Activated T-cell treated with anti-CD3 and anti-CD28 coated beads, Interleukin-2, amount 50 U/mL, for 72 hours (primary cell): ENCODE data around the gene SERPINE2. TPM values are rescaled to one million over a fixed set of nuclear protein-coding genes. Genes with fewer than 3 reads are reported as not detected.
"Not testable (repeated sequence)": the region's sequence is repeated elsewhere in the genome, so short reads cannot be mapped to it uniquely, and the experiment has no call there.

Experiments used
- ATAC-seq, 2 donors: fragments of 150-1000 bp; cut with Tn5 transposase; replicated peaks in 1 of 2; 2 replicates each; pipeline ENCODE4 v1.10.0; 2021; ENCODE audit warnings: moderate library complexity in 2 of 2, mild to moderate bottlenecking in 1 of 2
- DNase-seq, 2 donors: peaks; one replicate each; pipeline ENCODE4 v3.0.0; 2021 to 2022; ENCODE audit warnings: mixed read lengths in 1 of 2
- H3K27ac Mint-ChIP-seq: one replicate; pipeline ENCODE4 v1.8.0; 2022; ENCODE audit warnings: mild to moderate bottlenecking, moderate library complexity, mixed read lengths
- H3K27me3 Mint-ChIP-seq: one replicate; pipeline ENCODE4 v1.8.0; 2022; ENCODE audit warnings: low read depth, mixed read lengths
- H3K36me3 Mint-ChIP-seq, 2 donors: one replicate each; pipeline ENCODE4 v1.8.0; 2022; ENCODE audit warnings: mixed read lengths in 2 of 2, mild to moderate bottlenecking in 1 of 2; ENCODE audit not compliant: insufficient read depth in 2 of 2
- H3K4me1 Mint-ChIP-seq: one replicate; pipeline ENCODE4 v1.8.0; 2022; ENCODE audit warnings: low read depth, mixed read lengths
- H3K4me3 Mint-ChIP-seq, 2 donors: one replicate each; pipeline ENCODE4 v1.8.0; 2022; ENCODE audit warnings: mild to moderate bottlenecking in 2 of 2, mixed read lengths in 2 of 2, moderate library complexity in 2 of 2
- H3K9me3 Mint-ChIP-seq, 2 donors: one replicate each; pipeline ENCODE4 v1.8.0; 2022; ENCODE audit warnings: mixed read lengths in 2 of 2
- total RNA-seq, 2 donors: library from RNA; stranded (reverse); gene quantifications; one replicate each; pipeline ENCODE4 v1.2.3, GENCODE V29; 2022

The SERPINE2 gene
- total RNA-seq, 2 donors from 2014 or later = 62.9 to 81.6 TPM

- Mint-ChIP-seq H3K27ac (no peak overlapping the region), H3K4me3 (peak overlapping the region in 1 of 2 donors; percentile 36), H3K4me1 (peaks cover 69% of the 10 kb centered on the region), H3K9me3 (peaks cover 2 to 9% of the 10 kb centered on the region in 2 donors), H3K27me3 (no peaks in the 10 kb centered on the region), H3K36me3 (peaks cover 8 to 17% of the 10 kb centered on the region in 2 donors)
- no peak for DNase-seq
- no peak for ATAC-seq
These were observed 16.6 kb downstream of the SERPINE2 start for GRCh38 chr2:224022486-224022885.

GRCh38 chr2:224020523-224020922, 18.6 kb downstream of the SERPINE2 start:
- H3K4me1 Mint-ChIP-seq = peaks cover 67% of the 10 kb centered on the region
- DNase-seq (no peak), ATAC-seq (no peak)
- peaks cover 2 to 4% of the 10 kb centered on the region in 2 donors for H3K36me3 Mint-ChIP-seq
- no peak overlapping the region for H3K27ac Mint-ChIP-seq
- peaks cover 0 to 3% of the 10 kb centered on the region in 2 donors for H3K9me3 Mint-ChIP-seq
- no peaks in the 10 kb centered on the region for H3K27me3 Mint-ChIP-seq
- no peak overlapping the region for H3K4me3 Mint-ChIP-seq

GRCh38 chr2:224017957-224018356, 21.1 kb downstream of the SERPINE2 start:
- Mint-ChIP-seq H3K36me3 (peaks cover 0 to 2% of the 10 kb centered on the region in 2 donors), H3K4me3 (no peak overlapping the region), H3K4me1 (peaks cover 48% of the 10 kb centered on the region), H3K27ac (no peak overlapping the region), H3K9me3 (no peaks in the 10 kb centered on the region), H3K27me3 (no peaks in the 10 kb centered on the region)
- DNase-seq = no peak
- no peak for ATAC-seq

GRCh38 chr2:224016963-224017362, 22.1 kb downstream of the SERPINE2 start:
- H3K9me3 Mint-ChIP-seq = no peaks in the 10 kb centered on the region
- H3K4me1 Mint-ChIP-seq = peaks cover 41% of the 10 kb centered on the region
- DNase-seq = no peak
- H3K36me3 Mint-ChIP-seq = peaks cover 0 to 2% of the 10 kb centered on the region in 2 donors
- peak; percentile 78 to 87 for ATAC-seq
- no peaks in the 10 kb centered on the region for H3K27me3 Mint-ChIP-seq
- H3K27ac Mint-ChIP-seq = no peak overlapping the region
- peak overlapping the region in 1 of 2 donors; percentile 25 for H3K4me3 Mint-ChIP-seq

GRCh38 chr2:224014336-224014735, 24.8 kb downstream of the SERPINE2 start:
- Mint-ChIP-seq H3K27me3 (no peaks in the 10 kb centered on the region), H3K36me3 (no peaks in the 10 kb centered on the region), H3K27ac (no peak overlapping the region), H3K9me3 (no peaks in the 10 kb centered on the region), H3K4me3 (no peak overlapping the region), H3K4me1 (peaks cover 34% of the 10 kb centered on the region)
- ATAC-seq = no peak
- no peak for DNase-seq

GRCh38 chr2:224011837-224012236, 27.2 kb downstream of the SERPINE2 start:
- Mint-ChIP-seq H3K4me1 (peaks cover 24% of the 10 kb centered on the region), H3K27ac (no peak overlapping the region), H3K4me3 (no peak overlapping the region), H3K27me3 (no peaks in the 10 kb centered on the region), H3K36me3 (no peaks in the 10 kb centered on the region), H3K9me3 (no peaks in the 10 kb centered on the region)
- no peak for ATAC-seq
- no peak for DNase-seq

GRCh38 chr2:224009605-224010315, 29.3 kb downstream of the SERPINE2 start:
- Mint-ChIP-seq H3K27me3 (no peaks in the 10 kb centered on the region), H3K4me3 (no peak overlapping the region), H3K4me1 (peaks cover 9% of the 10 kb centered on the region), H3K27ac (no peak overlapping the region), H3K9me3 (no peaks in the 10 kb centered on the region), H3K36me3 (no peaks in the 10 kb centered on the region)
- no peak for ATAC-seq
- DNase-seq = no peak

- Mint-ChIP-seq H3K4me1 (peaks cover 9% of the 10 kb centered on the region), H3K36me3 (no peaks in the 10 kb centered on the region), H3K9me3 (no peaks in the 10 kb centered on the region), H3K4me3 (no peak overlapping the region), H3K27ac (no peak overlapping the region), H3K27me3 (no peaks in the 10 kb centered on the region)
- ATAC-seq (no peak), DNase-seq (no peak)
These were observed 30.3 kb downstream of the SERPINE2 start for GRCh38 chr2:224008702-224009261.

GRCh38 chr2:224004105-224004695, 34.9 kb downstream of the SERPINE2 start:
- Mint-ChIP-seq H3K36me3 (peaks cover 0 to 11% of the 10 kb centered on the region in 2 donors), H3K9me3 (no peaks in the 10 kb centered on the region), H3K4me1 (no peaks in the 10 kb centered on the region), H3K27me3 (no peaks in the 10 kb centered on the region), H3K27ac (no peak overlapping the region), H3K4me3 (no peak overlapping the region)
- ATAC-seq = no peak
- DNase-seq = no peak

GRCh38 chr2:224000662-224001061, 38.4 kb downstream of the SERPINE2 start:
- not testable (repeated sequence) for H3K9me3 Mint-ChIP-seq, H3K4me3 Mint-ChIP-seq, H3K27me3 Mint-ChIP-seq, H3K27ac Mint-ChIP-seq, DNase-seq, ATAC-seq
- H3K36me3 Mint-ChIP-seq = peaks cover 0 to 19% of the 10 kb centered on the region in 2 donors
- H3K4me1 Mint-ChIP-seq = peaks cover 15% of the 10 kb centered on the region

GRCh38 chr2:223999862-224000261, 39.2 kb downstream of the SERPINE2 start:
- DNase-seq (no peak), ATAC-seq (no peak)
- Mint-ChIP-seq H3K4me3 (no peak overlapping the region), H3K36me3 (peaks cover 2 to 24% of the 10 kb centered on the region in 2 donors), H3K27me3 (no peaks in the 10 kb centered on the region), H3K27ac (no peak overlapping the region), H3K4me1 (peaks cover 23% of the 10 kb centered on the region), H3K9me3 (no peaks in the 10 kb centered on the region)

- DNase-seq (no peak), ATAC-seq (no peak)
- peaks cover 4 to 26% of the 10 kb centered on the region in 2 donors for H3K36me3 Mint-ChIP-seq
- peaks cover 32% of the 10 kb centered on the region for H3K4me1 Mint-ChIP-seq
- no peak overlapping the region for H3K4me3 Mint-ChIP-seq
- no peaks in the 10 kb centered on the region for H3K27me3 Mint-ChIP-seq
- no peak overlapping the region for H3K27ac Mint-ChIP-seq
- H3K9me3 Mint-ChIP-seq = no peaks in the 10 kb centered on the region
These were observed 40.1 kb downstream of the SERPINE2 start for GRCh38 chr2:223998948-223999347.

- Mint-ChIP-seq H3K27me3 (no peaks in the 10 kb centered on the region), H3K27ac (no peak overlapping the region), H3K36me3 (peaks cover 4 to 26% of the 10 kb centered on the region in 2 donors), H3K9me3 (no peaks in the 10 kb centered on the region), H3K4me3 (no peak overlapping the region), H3K4me1 (peaks cover 35% of the 10 kb centered on the region)
- ATAC-seq (no peak), DNase-seq (no peak)
These were observed 41.1 kb downstream of the SERPINE2 start for GRCh38 chr2:223997938-223998337.
